ENCODE measurements around the gene HOXA2.

Gene HOXA2

GRCh38 chr7:27102581-27103442, at the start of gene HOXA2:
HOXA2 (minus strand) TSS chr7:27102683; CDS start chr7:27102500, 183 bp downstream.
- no peak for DNase-seq

DNA sequence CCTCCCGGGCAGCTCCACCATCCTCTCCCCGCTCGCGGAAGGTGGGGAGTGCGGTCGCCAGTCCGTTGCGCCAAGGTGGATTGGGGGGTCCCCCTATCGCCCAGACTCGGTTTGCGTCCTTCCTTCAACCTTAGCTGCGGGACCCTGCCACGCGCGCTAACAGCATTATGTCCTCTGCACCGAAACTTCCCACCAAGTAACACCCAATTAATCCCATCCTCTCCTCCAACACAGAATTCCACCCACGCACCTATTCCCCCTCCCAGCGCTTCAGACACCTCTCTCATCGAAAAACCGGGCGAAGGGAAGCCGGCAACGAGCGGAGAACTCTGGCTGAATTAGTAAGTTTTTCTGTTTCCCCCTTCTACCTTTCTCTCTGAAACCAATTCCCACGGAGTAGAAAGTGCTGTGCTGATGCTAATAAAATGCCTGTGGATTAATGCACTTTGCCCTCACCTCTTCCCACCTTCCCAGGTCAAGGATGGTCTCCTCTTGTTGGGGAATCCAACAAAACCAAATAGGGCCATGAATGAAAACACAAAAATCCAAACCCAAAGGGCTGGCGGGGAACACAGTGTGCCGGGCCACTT, 49.0 kb upstream of the HOXA2 start:
- DNase-seq = no peak

DNA sequence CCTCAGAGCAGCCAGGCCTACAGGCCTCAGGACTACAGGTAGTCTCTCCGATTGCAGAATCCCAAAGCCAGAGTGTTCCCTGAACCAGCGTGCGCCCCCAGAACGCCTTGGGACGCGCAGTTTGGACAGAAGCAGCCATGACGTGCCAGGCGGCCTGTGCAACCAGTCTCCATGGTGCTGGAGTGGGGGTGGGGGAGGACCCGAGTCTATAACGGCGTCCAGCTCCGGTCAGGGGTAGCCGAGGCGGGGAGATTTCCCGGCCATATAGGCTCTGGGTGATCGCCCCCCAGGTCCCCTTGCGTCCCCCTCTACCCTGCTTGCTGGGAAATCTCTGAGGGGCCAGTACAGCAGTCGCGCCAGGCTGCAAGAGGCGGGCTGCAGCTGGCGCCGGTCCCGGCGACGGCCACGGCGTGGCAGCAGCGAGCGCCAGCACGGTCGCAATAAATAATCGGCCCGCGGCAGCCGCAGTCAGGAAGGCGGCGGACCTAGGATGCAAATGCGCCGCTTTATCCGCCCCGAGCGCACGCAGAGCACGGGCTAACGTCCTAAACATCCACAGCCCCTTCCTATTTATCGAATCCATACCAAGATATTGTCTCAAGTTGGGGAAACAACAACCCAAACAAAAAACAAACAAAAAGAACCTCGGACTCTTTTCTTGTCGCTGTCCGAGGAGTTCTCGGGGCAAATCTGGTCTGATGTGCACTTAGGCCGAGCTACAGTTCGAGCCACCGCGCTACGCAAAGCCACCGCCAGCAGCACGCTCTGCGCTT, 48.3 kb upstream of the HOXA2 start:
- no peak for DNase-seq

DNA sequence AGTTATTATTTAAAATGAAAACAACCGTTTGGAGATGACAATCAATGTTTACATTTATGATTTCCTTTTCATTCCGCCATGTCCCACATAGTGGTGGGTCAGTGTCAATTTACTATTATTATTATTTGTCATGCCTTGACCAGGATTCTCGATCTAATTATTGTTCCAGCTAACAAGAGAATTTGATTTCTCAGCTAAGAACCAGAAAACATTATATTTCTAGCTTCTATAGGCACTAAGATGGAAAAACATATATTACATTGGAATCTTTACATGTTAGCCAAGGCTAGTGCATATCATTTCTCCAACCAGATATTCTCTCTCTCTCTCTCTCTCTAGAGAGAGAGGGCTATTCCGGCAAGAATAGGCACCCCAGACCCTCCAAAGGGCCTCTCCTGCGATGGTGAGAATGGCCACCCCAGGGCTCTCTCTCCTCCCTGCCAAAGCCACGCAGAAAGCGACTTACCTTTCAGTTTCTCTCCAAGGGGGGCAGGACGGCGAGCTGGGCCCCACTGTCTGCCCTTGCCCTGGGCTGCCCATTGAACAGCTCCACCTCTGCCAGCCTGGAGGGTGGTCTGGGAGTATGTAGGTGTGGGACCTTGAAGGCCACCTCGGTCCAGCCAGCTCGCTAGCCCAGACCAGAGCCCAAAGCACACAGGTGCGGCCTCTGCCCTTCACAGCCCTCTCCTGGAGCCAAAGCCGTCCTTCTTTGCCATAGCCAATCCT, 47.5 kb upstream of the HOXA2 start:
- no peak for DNase-seq

DNA sequence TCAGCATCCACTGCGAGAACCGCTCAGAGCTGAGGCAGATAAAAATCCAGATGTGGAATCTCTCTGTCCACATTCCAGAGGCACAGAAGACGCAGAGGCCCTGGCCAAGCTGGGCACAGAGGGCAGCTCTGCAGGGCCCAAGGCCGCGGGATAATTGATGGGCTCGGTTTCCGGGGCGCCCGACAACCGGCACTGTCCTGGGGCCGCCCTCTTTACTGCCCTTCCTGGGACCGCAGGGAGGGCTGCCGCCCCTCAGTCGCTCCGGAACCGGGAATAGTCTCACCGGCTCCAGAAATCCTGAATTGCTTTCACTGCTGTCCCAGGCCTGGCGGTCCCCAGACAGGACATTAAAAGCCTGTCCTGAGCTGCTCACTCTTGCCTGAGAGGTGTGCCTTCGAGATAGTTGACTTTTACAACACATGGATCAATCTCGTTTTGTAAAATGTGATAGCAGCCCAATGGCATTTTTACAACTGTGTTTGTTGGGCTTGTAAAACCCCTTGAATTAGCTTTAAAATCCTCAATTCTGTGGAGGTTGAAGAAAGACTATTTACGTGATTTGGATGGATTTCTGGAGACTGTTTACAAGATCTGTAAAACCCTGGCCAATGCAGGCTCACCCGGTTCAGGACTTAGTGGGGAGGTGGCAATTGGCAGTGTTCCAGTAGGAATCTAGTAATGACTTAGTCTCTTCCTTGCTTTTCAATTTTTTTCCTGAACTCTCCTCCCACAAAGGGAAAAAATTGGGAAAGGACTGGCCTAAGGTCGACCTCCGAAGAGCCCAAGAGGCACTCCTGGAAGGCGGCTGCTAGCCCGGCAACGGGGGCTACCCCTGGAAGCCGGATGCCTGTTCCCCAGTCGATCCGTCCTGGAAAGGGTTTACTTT, 46.5 kb upstream of the HOXA2 start:
- DNase-seq = no peak

DNA sequence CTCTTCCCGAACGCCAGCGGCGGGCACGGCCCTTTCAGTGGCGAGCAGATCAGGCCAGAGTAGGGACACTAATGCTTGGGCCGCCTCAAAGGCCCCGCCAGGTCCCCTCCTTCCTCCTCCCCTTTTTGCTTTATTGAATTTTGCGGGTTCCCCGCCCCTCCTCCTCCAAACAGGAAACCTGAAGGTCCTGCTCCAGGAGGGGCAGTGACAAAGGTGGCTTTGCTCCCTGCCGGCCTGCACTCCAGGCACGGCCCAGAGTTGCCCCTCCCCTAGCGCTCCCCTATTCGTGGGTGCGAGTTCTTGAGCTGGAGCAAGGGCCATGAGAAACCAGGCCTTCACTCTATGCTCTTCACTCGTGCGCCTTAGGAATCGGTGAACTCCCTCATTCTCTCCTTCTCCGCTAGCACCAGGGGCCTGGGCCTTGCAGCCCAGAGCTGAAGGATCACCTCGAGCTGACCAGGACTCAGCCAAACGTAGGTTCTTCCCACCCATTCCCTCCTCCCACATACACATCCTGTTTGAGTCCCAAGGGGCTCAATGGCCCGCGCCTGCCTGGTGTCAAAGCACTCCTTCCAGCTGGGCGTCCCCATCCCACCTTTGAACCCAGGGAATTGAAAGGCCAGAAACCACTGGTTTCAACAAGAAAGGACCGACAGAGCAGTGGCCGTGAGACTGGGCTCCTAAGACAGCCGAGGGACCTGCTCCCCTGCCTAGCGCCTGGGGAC, 45.7 kb upstream of the HOXA2 start:
- no peak for DNase-seq

- DNase-seq = no peak
Observed at GRCh38 chr7:27147199-27148030, 44.9 kb upstream of the HOXA2 start, which contains the start of gene HOXA6. HOXA6 (minus strand) TSS chr7:27147774; CDS start chr7:27147749, 25 bp downstream.

- no peak for DNase-seq
Observed at GRCh38 chr7:27146491-27147198, 44.2 kb upstream of the HOXA2 start.

GRCh38 chr7:27145914-27146412, 43.5 kb upstream of the HOXA2 start:
- DNase-seq = no peak

GRCh38 chr7:27145165-27145913, 42.9 kb upstream of the HOXA2 start:
- no peak for DNase-seq

GRCh38 chr7:27144781-27145164, 42.3 kb upstream of the HOXA2 start:
- no peak for DNase-seq

DNA sequence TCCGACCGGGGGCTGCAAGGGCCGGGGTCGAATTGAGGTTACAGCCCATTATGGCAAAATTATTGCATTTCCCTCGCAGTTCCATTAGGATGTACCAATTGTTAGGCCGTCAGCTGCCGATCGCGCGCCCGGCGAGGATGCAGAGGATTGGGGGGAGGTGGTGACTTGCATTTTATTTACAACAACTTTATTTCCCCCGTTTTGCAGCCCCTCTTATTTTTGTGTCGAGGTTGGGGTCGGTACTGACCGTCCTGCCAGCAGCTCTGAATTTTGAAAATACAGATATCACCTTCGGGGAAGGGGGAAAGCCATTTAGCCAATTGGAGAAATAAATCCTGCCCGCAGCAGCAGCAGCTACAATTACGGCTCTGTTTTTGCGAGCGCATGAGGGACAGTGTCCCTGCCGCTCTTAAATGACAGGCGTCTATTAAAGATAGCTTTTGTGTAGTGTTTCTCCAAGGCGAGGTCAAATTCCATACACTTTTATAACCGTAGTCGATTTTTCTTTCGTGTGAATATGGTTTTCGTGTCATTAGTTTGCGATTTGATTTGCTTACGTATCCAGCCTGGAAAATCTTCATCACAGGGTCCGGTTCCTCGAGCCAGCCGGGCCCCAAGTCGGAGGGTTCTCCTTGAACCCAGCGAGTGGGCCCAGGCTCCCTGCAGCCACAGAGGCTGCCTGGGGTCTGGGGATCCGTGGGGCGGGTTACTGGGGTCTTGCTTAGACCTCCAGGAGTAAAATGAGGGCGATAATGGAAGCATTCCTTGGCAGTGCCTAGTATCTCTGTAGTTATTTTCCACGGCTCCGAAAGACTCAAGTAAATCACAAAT, 41.7 kb upstream of the HOXA2 start:
- DNase-seq = no peak

GRCh38 chr7:27143023-27143949, 40.8 kb upstream of the HOXA2 start, which contains the start of gene HOXA5:
HOXA5 (minus strand) TSS chr7:27143681; CDS start chr7:27143607, 74 bp downstream.
- DNase-seq = peak; percentile 28

DNA sequence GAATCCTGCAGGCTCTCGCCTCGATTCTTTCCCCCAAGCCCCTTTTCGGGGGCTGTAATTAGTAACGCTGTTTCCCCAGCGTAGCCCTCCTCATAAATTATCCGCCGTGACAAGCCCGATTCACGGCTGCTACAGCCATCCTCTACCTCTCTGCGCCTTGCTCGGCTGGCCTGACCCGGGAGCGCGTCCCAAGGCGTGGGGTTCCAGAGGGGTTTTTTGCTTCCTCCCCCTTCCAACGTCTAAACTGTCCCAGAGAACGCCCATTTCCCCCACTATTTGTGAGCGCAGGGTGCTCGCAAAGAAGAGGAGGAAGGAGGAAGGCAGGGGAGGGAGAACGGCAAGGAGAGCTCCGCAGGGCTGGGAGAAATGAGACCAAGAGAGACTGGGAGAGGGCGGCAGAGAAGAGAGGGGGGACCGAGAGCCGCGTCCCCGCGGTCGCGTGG, 40.1 kb upstream of the HOXA2 start:
- DNase-seq = no peak

DNA sequence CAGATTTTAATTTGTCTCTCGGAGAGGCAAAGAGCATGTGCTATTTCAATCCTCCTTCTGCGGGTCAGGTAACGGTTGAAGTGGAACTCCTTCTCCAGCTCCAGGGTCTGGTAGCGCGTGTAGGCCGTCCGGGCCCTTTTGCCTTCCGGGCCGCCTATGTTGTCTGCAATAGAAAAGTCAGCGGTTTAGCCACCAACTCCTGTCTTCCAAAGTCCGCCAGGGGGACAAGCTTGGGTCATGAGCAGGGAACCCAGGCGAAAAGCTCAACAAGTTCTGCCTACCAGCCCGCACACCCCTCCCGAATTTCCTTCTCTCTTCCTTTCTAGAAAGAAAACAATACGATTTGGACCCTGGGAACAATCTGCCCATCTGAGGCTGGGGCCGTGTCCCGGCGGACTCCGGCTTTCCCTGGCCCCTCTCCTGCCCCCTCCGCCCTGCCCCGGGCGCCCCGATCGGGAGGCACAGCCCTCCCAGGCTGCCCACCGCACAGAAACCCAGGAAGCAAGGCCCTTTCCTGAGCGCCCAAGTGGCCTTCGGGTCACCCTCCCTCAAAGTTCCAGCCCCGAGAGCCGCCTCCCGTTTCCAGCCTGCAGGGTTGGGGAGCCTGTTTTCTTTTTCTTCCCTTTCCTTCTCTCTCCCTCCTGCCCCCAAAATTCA, 39.6 kb upstream of the HOXA2 start:
- DNase-seq = no peak

Measured in cortex of kidney (tissue), 1 donor.